Activated CD4-positive, alpha-beta T cell treated with anti-CD3 and anti-CD28 coated beads for 1 hour (primary cell): ENCODE results near the gene SMARCB1.
A peak's percentile ranks its signal among the peaks of the same experiment; 100 is the strongest.

ENCODE experiments used
- DNase-seq: peaks from one replicate; pipeline ENCODE4 v3.0.0-alpha.2; 2020

Gene SMARCB1

GRCh38 chr22:23786752-23787599 is at the start of gene SMARCB1:
Gene SMARCB1, plus strand, starts transcription at chr22:23786966. Its CDS starts 204 bp downstream, at chr22:23787170.
- DNase-seq, result peak; percentile 87

GRCh38 chr22:23737696-23738095 is 49.1 kb upstream of the SMARCB1 start:
- DNase-seq, result no peak

DNA sequence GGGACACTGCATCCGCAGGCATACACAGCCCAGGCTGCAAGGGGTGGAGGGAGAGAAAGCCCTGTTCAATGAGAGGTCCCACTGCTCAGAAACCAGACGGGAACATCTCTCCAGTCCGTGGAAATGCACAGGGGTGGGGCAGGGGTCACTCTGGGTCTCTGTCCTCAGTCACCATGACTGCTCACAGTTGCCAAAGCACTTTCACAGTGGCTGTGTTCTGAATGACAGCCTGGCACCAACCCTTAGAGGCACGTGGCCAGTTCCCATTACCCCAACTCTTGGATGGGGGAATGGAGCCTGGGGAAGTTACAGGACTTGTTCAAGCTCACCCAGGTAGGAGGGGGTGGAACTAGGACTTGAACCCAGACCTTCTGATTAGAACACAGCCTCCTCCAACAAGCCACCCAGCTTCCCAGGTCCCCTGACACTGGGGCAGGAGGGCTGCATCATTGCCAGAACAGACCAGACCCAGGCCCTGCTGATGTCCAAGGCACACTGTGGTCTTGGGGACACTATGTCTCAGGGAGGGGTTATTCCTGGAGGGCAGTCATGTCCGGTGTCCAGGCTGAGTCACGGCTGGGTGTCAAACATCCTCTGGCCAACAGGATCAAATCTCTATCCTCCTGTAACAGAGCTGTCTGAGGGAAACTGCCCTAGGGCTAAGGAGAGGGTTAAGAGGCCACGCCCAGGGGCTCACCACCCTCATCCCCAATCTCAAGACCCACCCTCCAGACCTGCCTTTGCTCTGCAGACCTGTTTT is 44.1 kb upstream of the SMARCB1 start:
- DNase-seq, result no peak

- no peak for DNase-seq
Measured at GRCh38 chr22:23743303-23743705, 43.5 kb upstream of the SMARCB1 start.

DNA sequence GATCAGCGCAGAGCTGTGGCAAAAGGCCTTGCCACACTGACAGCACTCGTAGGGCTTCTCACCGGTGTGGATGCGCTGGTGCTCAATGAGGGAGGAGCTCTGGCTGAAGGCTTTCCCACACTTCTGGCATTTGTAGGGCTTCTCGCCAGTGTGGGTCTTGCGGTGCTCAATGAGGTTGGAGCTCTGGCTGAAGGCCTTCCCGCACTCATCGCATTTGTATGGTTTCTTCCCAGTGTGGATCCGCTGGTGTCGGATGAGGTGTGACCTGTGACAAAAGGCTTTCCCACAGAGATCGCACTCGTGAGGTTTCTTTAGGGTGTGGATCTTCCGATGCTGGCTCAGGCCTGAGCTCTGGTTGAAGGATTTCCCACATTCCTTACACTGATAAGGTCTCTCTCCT is 42.8 kb upstream of the SMARCB1 start:
- DNase-seq, result no peak

DNA sequence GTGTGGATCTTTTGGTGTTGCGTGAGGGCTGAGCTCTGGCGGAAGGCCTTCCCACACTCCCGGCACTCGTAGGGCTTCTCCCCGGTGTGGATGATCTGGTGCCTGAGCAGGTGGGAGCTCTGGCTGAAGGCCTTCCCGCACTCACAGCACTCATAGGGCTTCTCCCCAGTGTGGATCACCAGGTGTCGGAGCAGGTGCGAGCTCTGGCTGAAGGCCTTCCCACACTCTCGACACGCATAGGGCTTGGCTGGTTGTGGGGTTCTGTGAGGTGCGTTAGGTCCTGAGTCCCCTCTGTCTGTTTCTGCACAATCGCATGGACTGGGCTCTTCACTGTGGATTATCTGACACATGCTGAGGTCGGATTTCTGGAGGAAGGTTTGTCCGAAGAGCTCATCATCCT is 42.3 kb upstream of the SMARCB1 start:
- no peak for DNase-seq

DNA sequence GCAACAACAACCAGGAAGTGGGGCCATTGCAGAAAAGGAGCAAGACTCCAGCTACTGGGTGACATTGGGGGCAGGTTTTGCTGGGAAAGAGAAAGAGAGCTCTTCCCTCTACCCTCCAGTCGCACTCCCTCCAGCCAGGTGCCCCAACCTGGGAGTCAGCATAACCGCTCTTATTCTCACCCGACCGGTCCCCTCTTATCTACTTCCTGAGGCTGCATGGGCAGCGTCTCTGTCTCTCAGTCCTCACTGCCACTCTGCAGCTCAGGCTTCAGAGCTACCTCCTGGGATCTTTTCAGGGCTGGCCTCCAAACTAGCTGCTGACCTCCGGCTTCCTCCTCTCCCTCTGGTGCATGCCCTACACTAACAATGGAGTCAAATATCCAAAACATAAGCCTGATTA is 41.0 kb upstream of the SMARCB1 start:
- no peak for DNase-seq

GRCh38 chr22:23749841-23750301 is 36.9 kb upstream of the SMARCB1 start:
- no peak for DNase-seq

- no peak for DNase-seq
Measured at GRCh38 chr22:23750367-23750713, 36.4 kb upstream of the SMARCB1 start.

DNA sequence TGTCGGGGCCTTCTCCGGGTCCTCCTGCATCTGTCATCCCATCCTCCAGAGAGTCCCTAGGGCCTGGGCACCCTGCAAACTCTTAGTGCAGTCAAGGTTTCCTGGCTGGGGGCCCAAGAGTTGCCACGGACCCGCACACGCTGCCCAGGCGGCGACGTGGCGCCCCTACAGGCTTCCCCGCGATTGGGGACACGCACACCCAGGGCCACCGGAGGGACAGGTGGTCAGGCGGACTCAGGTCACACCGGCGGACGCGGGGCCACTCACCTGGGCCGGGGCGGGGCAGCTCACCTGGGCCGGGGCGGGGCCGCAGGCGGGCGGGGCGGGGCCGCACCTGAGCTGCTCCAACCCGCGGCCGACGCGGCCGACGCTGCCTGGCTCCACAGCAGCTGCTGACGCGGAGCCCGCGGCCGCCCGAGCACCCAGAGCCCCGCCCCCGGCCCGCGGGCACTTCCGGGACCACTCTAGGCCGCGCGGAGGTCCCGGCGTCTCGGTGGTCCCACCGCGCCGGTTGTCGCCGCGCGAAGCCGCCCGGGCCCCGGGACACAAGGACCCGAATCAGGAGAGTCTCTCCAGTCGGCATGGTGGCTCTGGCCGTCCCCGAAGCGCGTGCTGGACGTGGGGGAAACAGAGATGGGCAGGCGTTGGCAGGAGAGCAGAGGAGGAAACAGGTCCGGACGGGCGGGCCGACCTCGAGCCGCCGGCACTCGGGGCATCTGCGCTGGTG is 35.9 kb upstream of the SMARCB1 start, which contains the start of gene ZNF70:
ZNF70 (minus strand) TSS at position 399 of the 727 bp plus-strand sequence. CDS start 5,972 bp downstream, outside the sequence.
- peak; percentile 77 for DNase-seq

- DNase-seq, result no peak
Measured at GRCh38 chr22:23751441-23751996, 35.2 kb upstream of the SMARCB1 start.

DNA sequence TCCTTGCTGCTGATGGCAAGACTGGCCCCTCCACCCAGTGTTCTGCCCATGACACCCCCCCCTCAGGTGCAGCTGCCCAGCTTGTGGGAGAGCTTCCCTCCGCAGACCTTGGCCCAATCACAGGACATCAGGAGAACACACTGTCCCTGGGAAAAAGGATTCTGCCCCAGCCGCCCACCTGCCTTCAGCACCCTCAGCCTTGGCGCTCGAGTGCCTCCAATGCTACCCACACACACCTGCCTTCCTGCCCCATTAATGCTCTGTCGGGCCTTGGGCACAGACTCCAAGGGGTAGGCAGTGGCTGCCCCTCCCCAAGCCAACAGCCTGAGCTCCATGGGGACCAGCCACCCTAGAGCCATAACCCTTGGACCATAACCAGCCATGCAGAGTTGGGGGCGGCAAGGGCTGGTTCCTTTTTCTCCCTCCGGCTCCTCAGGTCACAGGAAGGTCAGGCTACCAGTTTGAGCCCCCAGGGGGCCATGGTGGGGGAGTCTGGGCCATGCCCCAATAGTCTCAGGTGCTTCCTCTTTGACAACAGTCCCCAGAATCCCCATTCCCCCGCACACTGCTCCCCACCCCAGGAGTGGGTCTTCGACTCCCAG is 34.6 kb upstream of the SMARCB1 start:
- no peak for DNase-seq

- no peak for DNase-seq
Measured at GRCh38 chr22:23752750-23753149, 34.0 kb upstream of the SMARCB1 start.

- no peak for DNase-seq
Measured at GRCh38 chr22:23753385-23753784, 33.4 kb upstream of the SMARCB1 start.

GRCh38 chr22:23754220-23754919 is 32.4 kb upstream of the SMARCB1 start, which contains the start of gene VPREB3:
Gene VPREB3, minus strand, starts transcription at chr22:23754425. Its CDS starts 62 bp downstream, at chr22:23754363.
- no peak for DNase-seq

DNA sequence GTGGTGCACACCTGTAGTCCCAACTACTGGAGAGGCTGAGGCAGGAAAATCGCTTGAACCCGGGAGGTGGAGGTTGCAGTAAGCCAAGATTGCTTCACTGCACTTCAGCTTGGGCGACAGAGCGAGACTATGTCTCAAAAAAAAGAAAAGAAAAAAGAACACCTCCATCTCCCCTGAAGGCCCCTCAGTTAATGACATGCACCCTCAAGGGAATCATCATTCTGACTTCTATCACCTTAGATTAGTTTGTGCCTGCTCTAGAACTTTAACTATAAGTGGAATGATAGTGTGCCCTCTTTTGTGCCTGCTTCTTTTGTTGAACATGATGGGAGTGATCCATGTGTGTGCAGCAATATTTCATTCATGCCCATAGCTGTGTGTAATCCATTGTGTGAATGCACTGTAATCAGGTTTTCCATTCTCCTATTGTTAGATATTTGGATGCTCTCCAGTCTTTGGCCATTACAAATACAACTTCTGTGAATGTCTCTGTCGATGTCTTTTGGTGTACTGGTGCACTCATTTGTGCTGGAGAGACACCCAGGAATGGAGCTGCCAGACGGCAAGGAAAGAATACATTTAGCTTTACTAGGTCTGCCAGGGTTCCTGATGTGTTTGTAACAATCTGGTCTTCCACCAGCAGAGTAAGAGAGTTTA is 31.7 kb upstream of the SMARCB1 start:
- no peak for DNase-seq

- DNase-seq, result no peak
Measured at GRCh38 chr22:23755711-23756110, 31.1 kb upstream of the SMARCB1 start.

GRCh38 chr22:23756891-23757290 is 29.9 kb upstream of the SMARCB1 start:
- DNase-seq, result no peak

DNA sequence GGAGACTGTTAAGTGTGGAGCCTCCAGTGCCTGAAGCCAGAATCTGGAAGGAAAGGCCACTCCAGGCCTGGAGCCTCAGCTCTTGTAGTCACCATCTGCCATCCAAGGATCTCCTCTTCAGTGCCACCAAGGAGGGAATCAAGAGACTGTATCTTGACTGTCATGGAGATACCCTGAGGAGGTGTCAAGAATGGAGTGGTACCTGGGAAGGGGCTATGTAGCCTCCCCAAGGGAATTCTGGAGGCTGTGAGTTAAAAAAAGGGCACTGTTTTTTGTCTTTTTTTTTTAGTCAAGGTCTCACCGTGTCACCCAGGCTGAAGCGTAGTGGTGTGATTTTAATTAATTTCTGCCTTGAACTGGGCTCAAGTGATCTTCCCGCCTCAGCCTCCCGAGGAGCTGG is 27.2 kb upstream of the SMARCB1 start:
- DNase-seq, result no peak

DNA sequence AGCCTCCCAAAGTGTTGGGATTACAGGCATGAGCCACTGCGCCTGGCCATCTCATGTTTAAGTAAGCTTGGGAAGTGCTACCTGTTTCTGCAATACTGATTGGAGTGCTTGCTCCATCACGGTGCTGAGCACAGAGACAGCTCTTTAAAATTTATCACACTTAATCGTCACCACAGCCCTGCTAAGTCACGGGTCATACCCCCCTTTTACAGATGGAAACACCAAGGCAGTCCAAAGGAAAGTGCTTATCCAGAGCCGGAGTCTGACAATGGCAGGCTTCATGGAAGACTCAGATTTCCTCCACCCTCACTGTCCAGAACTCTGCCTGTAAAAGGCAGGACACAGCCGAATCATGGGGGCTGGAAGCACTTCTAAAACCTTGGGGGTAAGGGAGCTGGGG is 26.7 kb upstream of the SMARCB1 start:
- no peak for DNase-seq
